H1 (cell line): ENCODE results near the gene PDGFD. TPM values are rescaled to one million over a fixed set of nuclear protein-coding genes. Genes with fewer than 3 reads are reported as not detected.

Source experiments
- CTCF ChIA-PET: fragments of 300-600 bp; sonication (Branson Sonifier 250); formaldehyde crosslinking; loops from one replicate; lab custom pipeline; 2021; ENCODE audit not compliant: partially characterized antibody; lab: Charles Lee
- POLR2A ChIA-PET: fragments of 300-600 bp; sonication (Branson Sonifier 250); formaldehyde crosslinking; loops from one replicate; lab custom pipeline; 2021; ENCODE audit warnings: inconsistent platforms; ENCODE audit not compliant: partially characterized antibody; lab: Charles Lee
- DNase-seq, 2 experiments: peaks; one replicate each; pipeline versions ENCODE4 v3.0.0 to v3.0.0-alpha.2; 2010 to 2022; ENCODE audit warnings: low spot score in 2 of 2, low read depth in 1 of 2, mixed read lengths in 1 of 2
- FAIRE-seq: peaks from 2 replicates; lab custom pipeline; 2011; peaks lifted over from hg19 to GRCh38; lab: Jason Lieb, UNC
- H2AFZ ChIP-seq: 2 replicates; pipeline ENCODE4 v1.8.1; 2012; ENCODE audit warnings: low read length, inconsistent platforms
- H2AK5ac ChIP-seq: 2 replicates; pipeline ENCODE4 v1.6.1; 2013; ENCODE audit warnings: low read depth, low read length
- H2BK120ac ChIP-seq: replicated peaks from 2 replicates; pipeline ENCODE3; 2013; ENCODE audit warnings: low read depth, low read length, inconsistent platforms
- H2BK12ac ChIP-seq: 2 replicates; pipeline ENCODE4 v1.6.1; 2013; ENCODE audit warnings: low read depth, low read length
- H2BK15ac ChIP-seq: 2 replicates; pipeline ENCODE4 v1.6.1; 2013; ENCODE audit warnings: low read length
- H2BK20ac ChIP-seq: 2 replicates; pipeline ENCODE4 v1.6.1; 2013; ENCODE audit warnings: low read length
- H2BK5ac ChIP-seq: 2 replicates; pipeline ENCODE4 v1.6.1; 2013; ENCODE audit warnings: low read depth, low read length
- H3K14ac ChIP-seq: 2 replicates; pipeline ENCODE4 v1.6.1; 2013; ENCODE audit warnings: inconsistent platforms; ENCODE audit not compliant: insufficient read length
- H3K18ac ChIP-seq: 2 replicates; pipeline ENCODE4 v1.6.1; 2013; ENCODE audit warnings: low read length; ENCODE audit errors: extremely low read depth
- H3K23ac ChIP-seq: 2 replicates; pipeline ENCODE4 v1.6.1; 2013; ENCODE audit warnings: inconsistent platforms; ENCODE audit not compliant: insufficient read length
- H3K23me2 ChIP-seq: 2 replicates; pipeline ENCODE4 v1.6.1; 2013; ENCODE audit warnings: low read depth, low read length
- H3K27ac ChIP-seq: 2 replicates; pipeline ENCODE4 v1.6.1; 2011; ENCODE audit warnings: low read depth, low read length, inconsistent platforms
- H3K27me3 ChIP-seq, 4 experiments: replicated peaks in 1 of 4; 1 replicate in 1 of 4; 2 replicates in 3 of 4; pipeline versions ENCODE4 v1.6.1 to v1.8.1; 2011 to 2013; ENCODE audit warnings: low read length in 3 of 4, mild to moderate bottlenecking in 3 of 4, inconsistent platforms in 2 of 4, mixed read lengths in 2 of 4, moderate library complexity in 1 of 4; ENCODE audit not compliant: control insufficient read depth in 3 of 4, insufficient read depth in 3 of 4; ENCODE audit errors: extremely low read depth in 1 of 4
- H3K36me3 ChIP-seq, 4 experiments: 2 replicates each; pipeline versions ENCODE4 v1.6.1 to v1.8.1; 2011 to 2013; ENCODE audit warnings: mild to moderate bottlenecking in 4 of 4, low read length in 3 of 4, moderate library complexity in 2 of 4, control low read depth in 1 of 4, inconsistent platforms in 1 of 4; ENCODE audit not compliant: insufficient read depth in 4 of 4, control insufficient read depth in 2 of 4
- H3K4ac ChIP-seq: replicated peaks from 2 replicates; pipeline ENCODE3; 2013; ENCODE audit warnings: low read length, low read depth, mixed read lengths, inconsistent platforms; ENCODE audit not compliant: insufficient read length
- H3K4me1 ChIP-seq, 4 experiments: replicated peaks in 1 of 4; 1 replicate in 1 of 4; 2 replicates in 3 of 4; pipeline versions ENCODE4 v1.6.1 to v1.8.1; 2011 to 2013; ENCODE audit warnings: low read length in 3 of 4, inconsistent platforms in 2 of 4, mixed read lengths in 1 of 4; ENCODE audit not compliant: insufficient read depth in 4 of 4, control insufficient read depth in 3 of 4
- H3K4me2 ChIP-seq, 2 experiments: 2 replicates each; pipeline versions ENCODE4 v1.6.1 to v1.8.1; 2011 to 2013; ENCODE audit warnings: low read depth in 2 of 2, low read length in 2 of 2, control low read depth in 1 of 2, inconsistent platforms in 1 of 2, mild to moderate bottlenecking in 1 of 2; ENCODE audit not compliant: insufficient read depth in 1 of 2
- H3K4me3 ChIP-seq, 4 experiments: fragments of 200-600, 300-600 bp in 1 of 4; sonication (generic), shearing (Covaris generic), sonication (Bioruptor Twin) in 1 of 4; 2 replicates each; pipeline versions ENCODE4 v1.5.1 to v1.8.1; 2011 to 2016; ENCODE audit warnings: low read length in 4 of 4, low read depth in 3 of 4, control low read depth in 2 of 4, inconsistent platforms in 2 of 4, mild to moderate bottlenecking in 2 of 4, mixed read lengths in 1 of 4, moderate library complexity in 1 of 4; ENCODE audit not compliant: insufficient read depth in 2 of 4; ENCODE audit errors: extremely low read depth in 1 of 4
- H3K56ac ChIP-seq: replicated peaks from 2 replicates; pipeline ENCODE3; 2013; ENCODE audit warnings: low read depth, mild to moderate bottlenecking, mixed read lengths, low read length, inconsistent platforms; ENCODE audit not compliant: insufficient read length
- H3K79me1 ChIP-seq: 2 replicates; pipeline ENCODE4 v1.6.1; 2013; ENCODE audit warnings: low read depth, low read length, control low read depth
- H3K79me2 ChIP-seq, 2 experiments: 2 replicates each; pipeline versions ENCODE4 v1.6.1 to v1.8.1; 2012 to 2013; ENCODE audit warnings: low read length in 2 of 2, mild to moderate bottlenecking in 2 of 2, inconsistent platforms in 1 of 2; ENCODE audit not compliant: insufficient read depth in 2 of 2, control insufficient read depth in 1 of 2
- H3K9ac ChIP-seq, 4 experiments: replicated peaks in 1 of 4; 1 replicate in 1 of 4; 2 replicates in 3 of 4; pipeline versions ENCODE4 v1.6.1 to v1.8.1; 2011 to 2013; ENCODE audit warnings: low read depth in 3 of 4, low read length in 3 of 4, control low read depth in 2 of 4, mild to moderate bottlenecking in 2 of 4, moderate library complexity in 2 of 4, inconsistent platforms in 1 of 4; ENCODE audit errors: extremely low read depth in 1 of 4
- H3K9me3 ChIP-seq, 2 experiments: 2 replicates each; pipeline versions ENCODE4 v1.6.1 to v1.8.1; 2012 to 2013; ENCODE audit warnings: mild to moderate bottlenecking in 2 of 2, moderate library complexity in 2 of 2, control low read depth in 1 of 2, inconsistent platforms in 1 of 2, low read depth in 1 of 2, low read length in 1 of 2, mixed read lengths in 1 of 2; ENCODE audit not compliant: insufficient read depth in 2 of 2
- H4K20me1 ChIP-seq, 2 experiments: replicated peaks in 1 of 2; 2 replicates each; pipeline versions ENCODE3 to v1.8.1; 2011 to 2013; ENCODE audit warnings: inconsistent platforms in 2 of 2, low read length in 2 of 2, mild to moderate bottlenecking in 1 of 2; ENCODE audit not compliant: insufficient read depth in 2 of 2, control insufficient read depth in 1 of 2
- H4K5ac ChIP-seq: 2 replicates; pipeline ENCODE4 v1.6.1; 2013; ENCODE audit warnings: low read length, low read depth, mixed read lengths, inconsistent platforms; ENCODE audit not compliant: insufficient read length
- H4K8ac ChIP-seq: 2 replicates; pipeline ENCODE4 v1.8.0; 2013; ENCODE audit warnings: mild to moderate bottlenecking, moderate library complexity, low read length, inconsistent platforms; ENCODE audit not compliant: insufficient read depth; ENCODE audit errors: extremely low read depth
- H4K91ac ChIP-seq: replicated peaks from 2 replicates; pipeline ENCODE3; 2013; ENCODE audit warnings: low read length, mixed read lengths, inconsistent platforms; ENCODE audit not compliant: insufficient read length
- RAD21 ChIP-seq, 2 experiments: IDR thresholded peaks in 1 of 2; conservative IDR thresholded peaks in 1 of 2; 2 replicates each; pipeline ENCODE4 v1.6.1; 2011; ENCODE audit warnings: low read depth in 2 of 2, low read length in 2 of 2, improper control_type of control experiment in 1 of 2, inconsistent platforms in 1 of 2, mild to moderate bottlenecking in 1 of 2, moderate library complexity in 1 of 2
- SUZ12 ChIP-seq: fragments of 200-600 bp; sonication (generic); IDR thresholded peaks from 2 replicates; pipeline ENCODE4 v1.6.1; 2012; ENCODE audit warnings: mild to moderate bottlenecking, inconsistent platforms, low read length, moderate library complexity, mixed read lengths
- WGBS, 2 experiments: shearing (Covaris generic) in 1 of 2; methylation state at CpG; one replicate each; pipeline versions ENCODE4 v1.1.6 to v1.1.7; 2013 to 2015; ENCODE audit warnings: low lambda C conversion rate in 2 of 2, mixed read lengths in 2 of 2, inconsistent platforms in 1 of 2, low coverage in 1 of 2, missing lambda C conversion rate in 1 of 2; ENCODE audit not compliant: insufficient replicate concordance in 2 of 2, insufficient coverage in 1 of 2, insufficient read length in 1 of 2; ENCODE audit errors: extremely low coverage in 1 of 2, missing lambda C conversion rate in 1 of 2; 5-methylcytosine and 5-hydroxymethylcytosine counted together
- polyA plus RNA-seq, 7 experiments: library from polyadenylated mRNA; depleted of rRNA in 3 of 7; stranded (reverse) in 5 of 7; unstranded in 2 of 7; fragments of >200 nt in 5 of 7; fragments of 200-250 nt in 2 of 7; gene quantifications; 1 replicate in 5 of 7; 2 replicates in 1 of 7; 4 replicates in 1 of 7; pipeline versions ENCODE4 v1.2.1 to v1.2.3, GENCODE V29; 2011 to 2013; ENCODE audit warnings: missing spikeins in 2 of 7, mixed read lengths in 2 of 7
- total RNA-seq: library from RNA; stranded (reverse); fragmentation: NEBNext Ultra II Directional; extraction: Animal tissue kit (Norgen Biotek cat#: 25700); gene quantifications from 2 replicates; pipeline ENCODE4 v1.2.1, GENCODE V29; 2021

Gene PDGFD
- total and polyA plus RNA-seq, 2 of the 8 experiments (the other 6 are each of a cell fraction or from before 2014, with no cell fraction given), result 1.1 to 3.9 TPM

GRCh38 chr11:103970701-103971249 lies 193.2 kb downstream of the PDGFD start:
- no peak overlapping the region for H3K23ac ChIP-seq
- H4K20me1 ChIP-seq, result no peaks in the 10 kb centered on the region
- H2BK12ac ChIP-seq, result no peak overlapping the region
- H3K14ac ChIP-seq, result no peak overlapping the region
- no peak overlapping the region for H2AFZ ChIP-seq
- H3K79me1 ChIP-seq, result no peaks in the 10 kb centered on the region
- no peak overlapping the region for H4K91ac ChIP-seq
- DNase-seq, result no peak
- H3K27me3 ChIP-seq, result no peaks in the 10 kb centered on the region
- H3K4me3 ChIP-seq, result no peak overlapping the region
- ChIA-PET POLR2A (no interaction called here), CTCF (no interaction called here)
- no peaks in the 10 kb centered on the region for H3K9me3 ChIP-seq
- H3K4ac ChIP-seq, result no peak overlapping the region
- no peak overlapping the region for H3K56ac ChIP-seq
- H3K4me2 ChIP-seq, result no peak overlapping the region
- no peak overlapping the region for H2BK5ac ChIP-seq
- no peak overlapping the region for H3K9ac ChIP-seq
- no peak overlapping the region for H3K27ac ChIP-seq
- no peak overlapping the region for H3K18ac ChIP-seq
- H3K36me3 ChIP-seq, result no peaks in the 10 kb centered on the region
- no peaks in the 10 kb centered on the region for H3K23me2 ChIP-seq
- TF ChIP-seq SUZ12 (no peak), RAD21 (IDR thresholded peaks at IDR 0.05 in 1 of 2, conservative IDR thresholded peaks at IDR 0.05 in 1 of 2; ENCODE audit: low read depth in 2 of 2, low read length in 2 of 2) (no peak)
- TF ChIP-seq, all 59 proteins: peak for 0
- no peak for FAIRE-seq
- H4K8ac ChIP-seq, result no peak overlapping the region
- H2BK20ac ChIP-seq, result no peak overlapping the region
- no peak overlapping the region for H4K5ac ChIP-seq
- H3K4me1 ChIP-seq, result no peaks in the 10 kb centered on the region
- 88% methylated on average over 1 of the region's 1 CpG; no CpG with 5 or more reads in 1 of the 2 experiments for WGBS, 2 experiments
- no peak overlapping the region for H2BK15ac ChIP-seq
- H3K79me2 ChIP-seq, result no peaks in the 10 kb centered on the region
- H2BK120ac ChIP-seq, result no peak overlapping the region
- no peak overlapping the region for H2AK5ac ChIP-seq
